Measurements from ENCODE around the gene CCDC187. TPM values are rescaled to one million over a fixed set of nuclear protein-coding genes. Genes with fewer than 3 reads are reported as not detected.

Gene CCDC187
- total and polyA plus RNA-seq, 4 donors = 2.0 to 16.8 (median 6.8) TPM

DNA sequence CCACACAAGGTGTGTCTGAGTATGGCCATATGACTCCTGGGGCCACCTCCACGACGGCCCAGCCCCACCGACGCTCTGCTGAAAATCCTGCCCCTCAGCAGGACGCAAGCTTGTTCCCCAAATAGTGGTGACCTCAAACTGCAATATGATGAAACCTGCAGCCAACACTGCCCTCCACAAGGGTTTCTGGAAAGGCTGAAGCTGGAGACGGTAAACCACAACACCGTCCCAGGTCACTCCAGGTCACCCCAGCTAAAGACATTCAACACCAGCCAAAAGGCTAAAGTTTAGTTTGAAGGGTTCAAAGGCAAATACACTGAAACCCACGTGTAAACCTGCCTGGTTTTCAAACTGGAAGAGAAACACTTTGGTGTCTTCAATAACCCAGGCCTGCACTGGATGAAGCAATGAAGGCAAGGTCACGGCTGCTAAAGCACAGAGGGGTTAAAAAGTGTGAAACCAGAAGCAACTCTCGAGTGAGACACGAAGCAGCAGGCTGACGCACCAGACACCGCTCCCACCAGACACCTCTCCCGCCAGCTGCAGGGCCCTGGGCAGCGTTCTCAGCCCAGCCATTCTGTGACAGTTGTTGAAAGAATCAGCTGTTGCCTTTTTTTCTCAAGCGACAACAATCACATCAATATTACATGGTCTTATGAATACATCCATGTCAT lies 97.2 kb downstream of the CCDC187 start:
- TF ChIP-seq CTCF (IDR thresholded peaks at IDR 0.05; ENCODE audit: control extremely low read depth, extremely low read depth) = no peak
- H3K27me3 ChIP-seq (ENCODE audit: control insufficient read depth in 3 of 3, insufficient read depth in 3 of 3, low read length in 2 of 3) = peaks cover 7 to 27% (median 22%) of the 10 kb centered on the region in 3 donors
- H3K4me3 ChIP-seq = no peak overlapping the region
- peaks cover 0 to 19% (median 2%) of the 10 kb centered on the region in 4 donors for H3K36me3 ChIP-seq (ENCODE audit: control insufficient read depth in 4 of 4, insufficient read depth in 4 of 4, low read length in 4 of 4)
- DNase-seq (no peak), ATAC-seq (ENCODE audit: insufficient read depth, low FRiP score) (no peak)
- peaks cover 0 to 9% (median 0%) of the 10 kb centered on the region in 4 donors for H3K9me3 ChIP-seq (ENCODE audit: control insufficient read depth in 4 of 4, insufficient read depth in 3 of 4, low read length in 3 of 4)
- H3K27ac ChIP-seq (ENCODE audit: low read depth in 1 of 2, low read length in 1 of 2) = no peak overlapping the region
- WGBS, 2 donors = 38 to 69% methylated on average over 16 of the region's 16 CpGs
- H3K9ac ChIP-seq (ENCODE audit: insufficient read depth in 1 of 2, low read length in 2 of 2) = no peak overlapping the region
- H3K4me1 ChIP-seq (ENCODE audit: control insufficient read depth in 5 of 5, insufficient read depth in 5 of 5, low read length in 5 of 5) = no peaks in the 10 kb centered on the region

GRCh38 chr9:136205707-136205992 lies 98.2 kb downstream of the CCDC187 start:
- DNase-seq (no peak), ATAC-seq (ENCODE audit: insufficient read depth, low FRiP score) (no peak)
- no peaks in the 10 kb centered on the region for H3K4me1 ChIP-seq (ENCODE audit: control insufficient read depth in 5 of 5, insufficient read depth in 5 of 5, low read length in 5 of 5)
- H3K9ac ChIP-seq (ENCODE audit: insufficient read depth in 1 of 2, low read length in 2 of 2) = no peak overlapping the region
- no peak overlapping the region for H3K27ac ChIP-seq (ENCODE audit: low read depth in 1 of 2, low read length in 1 of 2)
- peaks cover 0 to 9% (median 0%) of the 10 kb centered on the region in 4 donors for H3K9me3 ChIP-seq (ENCODE audit: control insufficient read depth in 4 of 4, insufficient read depth in 3 of 4, low read length in 3 of 4)
- H3K27me3 ChIP-seq (ENCODE audit: control insufficient read depth in 3 of 3, insufficient read depth in 3 of 3, low read length in 2 of 3) = peaks cover 16 to 37% (median 33%) of the 10 kb centered on the region in 3 donors
- peaks cover 0 to 9% (median 0%) of the 10 kb centered on the region in 4 donors for H3K36me3 ChIP-seq (ENCODE audit: control insufficient read depth in 4 of 4, insufficient read depth in 4 of 4, low read length in 4 of 4)
- no peak overlapping the region for H3K4me3 ChIP-seq
- TF ChIP-seq CTCF (IDR thresholded peaks at IDR 0.05; ENCODE audit: control extremely low read depth, extremely low read depth) = no peak
- 77 to 89% methylated on average over 5 of the region's 5 CpGs for WGBS, 2 donors

DNA sequence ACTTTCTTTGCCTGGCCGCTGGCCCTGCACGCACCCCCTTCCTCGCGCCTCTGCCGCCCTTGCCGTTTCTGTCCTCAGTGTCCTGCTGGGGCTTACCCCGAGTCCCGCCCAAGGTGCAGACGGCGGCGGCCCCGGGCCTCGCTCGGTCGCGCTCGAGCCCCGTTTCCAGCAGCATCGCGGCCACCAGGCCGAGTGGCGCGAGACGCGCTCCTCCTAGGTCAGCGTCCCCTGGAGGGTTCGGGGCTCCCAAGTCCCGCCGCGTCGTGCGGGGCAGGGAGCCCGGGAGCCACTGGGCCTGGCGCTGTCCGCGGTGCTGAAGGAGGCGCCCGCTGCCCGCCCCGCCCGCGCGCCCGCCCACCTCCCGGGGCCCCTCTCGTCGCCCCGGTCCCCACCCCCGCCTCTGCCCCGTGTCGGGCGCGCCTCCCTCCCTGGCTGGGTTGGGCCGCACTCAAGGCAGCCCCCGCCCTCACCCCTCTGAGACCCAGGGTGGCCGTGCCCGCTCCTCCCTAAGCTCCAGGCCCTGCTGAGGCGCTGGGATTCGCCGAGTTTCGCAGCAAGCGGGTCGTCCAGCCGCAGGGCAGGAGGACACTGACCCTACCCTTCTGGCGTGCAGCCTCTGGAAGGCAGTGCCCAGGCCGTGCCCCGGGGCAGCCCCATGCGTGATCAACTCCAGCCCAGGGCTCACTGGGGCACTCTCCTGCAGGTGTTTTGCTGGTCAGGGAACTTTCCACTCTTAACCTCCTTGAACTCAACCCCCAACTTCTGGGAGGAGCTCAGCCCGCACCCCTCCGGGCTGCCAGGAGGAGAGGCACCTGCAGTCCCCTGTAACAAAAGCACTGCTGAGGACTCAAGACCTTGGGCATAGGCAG lies 98.8 kb downstream of the CCDC187 start, which contains the start of gene LHX3:
LHX3 (minus strand) TSS at position 291 of the 869 bp plus-strand sequence; CDS start at position 175, 116 bp downstream.
- no peaks in the 10 kb centered on the region for H3K4me1 ChIP-seq (ENCODE audit: control insufficient read depth in 5 of 5, insufficient read depth in 5 of 5, low read length in 5 of 5)
- no peak for TF ChIP-seq CTCF (IDR thresholded peaks at IDR 0.05; ENCODE audit: control extremely low read depth, extremely low read depth)
- WGBS, 2 donors = 13 to 14% methylated on average over 62 to 70 of the region's 70 CpGs
- DNase-seq = peak; percentile 38 to 46 (median 43)
- ATAC-seq (ENCODE audit: insufficient read depth, low FRiP score) = no peak
- peaks cover 0 to 13% (median 0%) of the 10 kb centered on the region in 4 donors for H3K9me3 ChIP-seq (ENCODE audit: control insufficient read depth in 4 of 4, insufficient read depth in 3 of 4, low read length in 3 of 4)
- peaks cover 22 to 42% (median 37%) of the 10 kb centered on the region in 3 donors for H3K27me3 ChIP-seq (ENCODE audit: control insufficient read depth in 3 of 3, insufficient read depth in 3 of 3, low read length in 2 of 3)
- H3K9ac ChIP-seq (ENCODE audit: insufficient read depth in 1 of 2, low read length in 2 of 2) = no peak within 1 kb of the TSS
- no peak within 1 kb of the TSS for H3K4me3 ChIP-seq
- H3K27ac ChIP-seq (ENCODE audit: low read depth in 1 of 2, low read length in 1 of 2) = no peak within 1 kb of the TSS
- H3K36me3 ChIP-seq (ENCODE audit: control insufficient read depth in 4 of 4, insufficient read depth in 4 of 4, low read length in 4 of 4) = peaks cover 0 to 7% (median 0%) of the 10 kb centered on the region in 4 donors
